Measurements from ENCODE around the gene HACD3. TPM values are rescaled to one million over a fixed set of nuclear protein-coding genes. Genes with fewer than 3 reads are reported as not detected.
"Not testable (repeated sequence)": the region's sequence is repeated elsewhere in the genome, so short reads cannot be mapped to it uniquely, and the experiment has no call there.

Gene HACD3
- polyA plus RNA-seq, 1 donor: 38.4 TPM

- DNase-seq (ENCODE audit: low read depth): not testable (repeated sequence)
Observed at GRCh38 chr15:65549288-65549687, 19.0 kb downstream of the HACD3 start.

GRCh38 chr15:65550681-65551098, 20.4 kb downstream of the HACD3 start:
- no peak for DNase-seq (ENCODE audit: low read depth)

- no peak for DNase-seq (ENCODE audit: low read depth)
Observed at GRCh38 chr15:65551183-65551582, 20.9 kb downstream of the HACD3 start.

- not testable (repeated sequence) for DNase-seq (ENCODE audit: low read depth)
Observed at GRCh38 chr15:65552851-65553250, 22.6 kb downstream of the HACD3 start.

- DNase-seq (ENCODE audit: low read depth): no peak
Observed at GRCh38 chr15:65553691-65554090, 23.4 kb downstream of the HACD3 start.

GRCh38 chr15:65556622-65557021, 26.4 kb downstream of the HACD3 start:
- no peak for DNase-seq (ENCODE audit: low read depth)

- DNase-seq (ENCODE audit: low read depth): no peak
Observed at GRCh38 chr15:65558336-65558735, 28.1 kb downstream of the HACD3 start.

- DNase-seq (ENCODE audit: low read depth): no peak
Observed at GRCh38 chr15:65558997-65559760, 28.9 kb downstream of the HACD3 start.

- no peak for DNase-seq (ENCODE audit: low read depth)
Observed at GRCh38 chr15:65559941-65560340, 29.7 kb downstream of the HACD3 start.

GRCh38 chr15:65561934-65562333, 31.7 kb downstream of the HACD3 start:
- DNase-seq (ENCODE audit: low read depth): no peak

GRCh38 chr15:65569728-65570127, 39.5 kb downstream of the HACD3 start:
- DNase-seq (ENCODE audit: low read depth): no peak

GRCh38 chr15:65571971-65572370, 41.7 kb downstream of the HACD3 start:
- DNase-seq (ENCODE audit: low read depth): no peak

GRCh38 chr15:65576664-65577063, 46.4 kb downstream of the HACD3 start:
- no peak for DNase-seq (ENCODE audit: low read depth)

GRCh38 chr15:65577129-65577996, 47.1 kb downstream of the HACD3 start:
- DNase-seq (ENCODE audit: low read depth): no peak

- DNase-seq (ENCODE audit: low read depth): no peak
Observed at GRCh38 chr15:65578904-65579728, 48.9 kb downstream of the HACD3 start.

GRCh38 chr15:65579762-65580161, 49.5 kb downstream of the HACD3 start:
- no peak for DNase-seq (ENCODE audit: low read depth)

GRCh38 chr15:65580287-65580686, 50.0 kb downstream of the HACD3 start:
- no peak for DNase-seq (ENCODE audit: low read depth)

GRCh38 chr15:65583701-65584100, 53.4 kb downstream of the HACD3 start:
- DNase-seq (ENCODE audit: low read depth): no peak

- DNase-seq (ENCODE audit: low read depth): no peak
Observed at GRCh38 chr15:65584241-65584640, 54.0 kb downstream of the HACD3 start.

GRCh38 chr15:65587094-65587493, 56.8 kb downstream of the HACD3 start:
- no peak for DNase-seq (ENCODE audit: low read depth)

- DNase-seq (ENCODE audit: low read depth): no peak
Observed at GRCh38 chr15:65595960-65596359, 65.7 kb downstream of the HACD3 start.

- DNase-seq (ENCODE audit: low read depth): no peak
Observed at GRCh38 chr15:65598468-65598867, 68.2 kb downstream of the HACD3 start.
